GM12878 (cell line): ENCODE results near the gene PVALEF. TPM values are rescaled to one million over a fixed set of nuclear protein-coding genes. Genes with fewer than 3 reads are reported as not detected.

Source experiments
- ATAC-seq: fragments of 200-7000 bp; cut with Tn5 transposase; 3 replicates; pipeline ENCODE4 v1.9.1; 2020; ENCODE audit warnings: mild to moderate bottlenecking, moderate library complexity
- BruUV-seq: library from RNA; stranded (reverse); fragments of 400-500 nt; replicated peaks from 2 replicates; lab custom pipeline; 2021; lab: Mats Ljungman, UMichigan
- CTCF ChIA-PET: fragments of 300-600 bp; sonication (Branson Sonifier 250); formaldehyde crosslinking; extraction: SDS; loops from one replicate; lab custom pipeline; 2021; ENCODE audit warnings: inconsistent platforms; lab: Yijun Ruan, JAX
- POLR2A ChIA-PET: fragments of 350-600 bp; formaldehyde crosslinking; extraction: SDS; loops from one replicate; lab custom pipeline; 2021; ENCODE audit warnings: inconsistent platforms; lab: Charles Lee
- RAD21 ChIA-PET: fragments of 300-600 bp; sonication (Branson Sonifier 250); formaldehyde crosslinking; loops from one replicate; lab custom pipeline; 2023; ENCODE audit warnings: antibody characterized with exemption; ENCODE audit not compliant: unreplicated experiment; lab: Charles Lee
- SMC1A ChIA-PET: fragments of 300-600 bp; sonication (Branson Sonifier 250); formaldehyde crosslinking; loops from one replicate; lab custom pipeline; 2023; ENCODE audit not compliant: unreplicated experiment, uncharacterized antibody; lab: Charles Lee
- DNase-seq: peaks from one replicate; pipeline ENCODE4 v3.0.0-alpha.2; 2011; ENCODE audit warnings: low read depth, low spot score
- FAIRE-seq: peaks from 3 replicates; lab custom pipeline; 2011; peaks lifted over from hg19 to GRCh38; lab: Jason Lieb, UNC
- H2AFZ ChIP-seq: 2 replicates; pipeline ENCODE4 v1.6.0; 2011; ENCODE audit warnings: low read depth, low read length, control low read depth; ENCODE audit not compliant: control insufficient read depth
- H3K27ac ChIP-seq: 2 replicates; pipeline ENCODE4 v1.5.1; 2011; ENCODE audit warnings: control low read depth; ENCODE audit not compliant: control insufficient read depth, insufficient read depth
- H3K27me3 ChIP-seq, 2 experiments: replicated peaks in 1 of 2; 2 replicates each; pipeline versions ENCODE4 v1.6.0 to v1.6.1; 2011; ENCODE audit warnings: low read length in 1 of 2; ENCODE audit not compliant: control insufficient read depth in 2 of 2, insufficient read depth in 2 of 2
- H3K36me3 ChIP-seq, 2 experiments: 2 replicates each; pipeline ENCODE4 v1.5.1; 2011; ENCODE audit warnings: low read length in 1 of 2; ENCODE audit not compliant: control insufficient read depth in 2 of 2, insufficient read depth in 2 of 2
- H3K4me1 ChIP-seq: 2 replicates; pipeline ENCODE4 v1.6.1; 2011; ENCODE audit warnings: mild to moderate bottlenecking, low read length, moderate library complexity, mixed read lengths; ENCODE audit not compliant: control insufficient read depth, insufficient read depth
- H3K4me2 ChIP-seq: 2 replicates; pipeline ENCODE4 v1.6.0; 2011; ENCODE audit warnings: control low read depth; ENCODE audit not compliant: control insufficient read depth, insufficient read depth
- H3K4me3 ChIP-seq: fragments of 200-600 bp; sonication (generic); 2 replicates; pipeline ENCODE4 v1.5.1; 2016
- H3K79me2 ChIP-seq: 2 replicates; pipeline ENCODE4 v1.6.0; 2011; ENCODE audit warnings: low read length; ENCODE audit not compliant: control insufficient read depth, insufficient read depth
- H3K9ac ChIP-seq: 2 replicates; pipeline ENCODE4 v1.8.0; 2011; ENCODE audit warnings: low read length, control low read depth, mixed read lengths; ENCODE audit not compliant: control insufficient read depth, insufficient read depth
- H3K9me3 ChIP-seq: replicated peaks from 3 replicates; pipeline ENCODE4 v1.5.1; 2011; ENCODE audit warnings: mild to moderate bottlenecking, low read length; ENCODE audit not compliant: control insufficient read depth, insufficient read depth
- H4K20me1 ChIP-seq: 2 replicates; pipeline ENCODE4 v1.6.0; 2011; ENCODE audit not compliant: control insufficient read depth, insufficient read depth
- BACH1 ChIP-seq: fragments of 450-650 bp; IDR thresholded peaks from 2 replicates; pipeline ENCODE4 v1.6.1; 2017; ENCODE audit warnings: mild to moderate bottlenecking, borderline replicate concordance
- BMI1 ChIP-seq: fragments of 450-650 bp; IDR thresholded peaks from 2 replicates; pipeline ENCODE4 v1.6.1; 2016; ENCODE audit warnings: mild to moderate bottlenecking, moderate library complexity, borderline replicate concordance
- CBX3 ChIP-seq: fragments of 200-600 bp; sonication (generic); IDR thresholded peaks from 2 replicates; pipeline ENCODE4 v1.6.1; 2016; ENCODE audit warnings: low read depth, borderline replicate concordance
- EP300 ChIP-seq, 2 experiments: fragments of 150-350 bp in 1 of 2; IDR thresholded peaks; 2 replicates each; pipeline ENCODE4 v1.6.1; 2011 to 2012; ENCODE audit warnings: low read depth in 2 of 2, low read length in 2 of 2, borderline replicate concordance in 1 of 2, improper control_type of control experiment in 1 of 2, inconsistent platforms in 1 of 2; ENCODE audit not compliant: control insufficient read depth in 1 of 2
- ETV6 ChIP-seq, 2 experiments: fragments of 450-650 bp in 1 of 2; IDR thresholded peaks in 1 of 2; conservative IDR thresholded peaks in 1 of 2; 2 replicates each; pipeline ENCODE4 v1.6.1; 2014; ENCODE audit warnings: antibody characterized with exemption in 1 of 2, borderline replicate concordance in 1 of 2, low read depth in 1 of 2, mild to moderate bottlenecking in 1 of 2, moderate library complexity in 1 of 2
- FOXM1 ChIP-seq: IDR thresholded peaks from 2 replicates; pipeline ENCODE4 v1.6.1; 2012; ENCODE audit warnings: low read depth, mild to moderate bottlenecking, inconsistent platforms, low read length, moderate library complexity
- KDM1A ChIP-seq: fragments of 200-600 bp; sonication (generic); IDR thresholded peaks from 2 replicates; pipeline ENCODE4 v1.6.1; 2016; ENCODE audit warnings: borderline replicate concordance
- MEF2B ChIP-seq: fragments of 450-650 bp; IDR thresholded peaks from 2 replicates; pipeline ENCODE4 v1.6.1; 2018; ENCODE audit warnings: mild to moderate bottlenecking, moderate library complexity; ENCODE audit not compliant: partially characterized antibody, poor library complexity, severe bottlenecking
- PML ChIP-seq: IDR thresholded peaks from 2 replicates; pipeline ENCODE4 v1.6.1; 2012; ENCODE audit warnings: low read length, inconsistent platforms
- POLR2AphosphoS2 ChIP-seq: IDR thresholded peaks from 2 replicates; pipeline ENCODE4 v1.6.1; 2011; ENCODE audit warnings: low read depth, mild to moderate bottlenecking, low read length, improper control_type of control experiment, moderate library complexity
- SIN3A ChIP-seq: IDR thresholded peaks from 2 replicates; pipeline ENCODE4 v1.6.1; 2012; ENCODE audit warnings: low read depth, low read length, improper control_type of control experiment
- SRF ChIP-seq, 2 experiments: IDR thresholded peaks; 2 replicates each; pipeline ENCODE4 v1.6.1; 2011; ENCODE audit warnings: low read depth in 2 of 2, low read length in 2 of 2, mild to moderate bottlenecking in 1 of 2, moderate library complexity in 1 of 2
- WGBS: methylation state at CpG from one replicate; pipeline ENCODE4 v1.1.6; 2016; ENCODE audit warnings: low lambda C conversion rate; ENCODE audit not compliant: insufficient replicate concordance, insufficient coverage; ENCODE audit errors: missing lambda C conversion rate; 5-methylcytosine and 5-hydroxymethylcytosine counted together
- in situ Hi-C: fragments of 300-500 bp; cut with MboI; formaldehyde crosslinking; loops from 9 replicates; pipeline ENCODE4 v1.14.3; 2018; ENCODE audit warnings: mixed read lengths
- intact Hi-C: fragments of 100-400 bp; cut with micrococcal nuclease; formaldehyde crosslinking; loops from one replicate; pipeline ENCODE4 v1.14.2; 2022; ENCODE audit not compliant: unreplicated experiment
- polyA plus RNA-seq, 11 experiments: library from polyadenylated mRNA; depleted of rRNA in 4 of 11; unstranded in 6 of 11; stranded (reverse) in 5 of 11; fragments of >200 nt; fragmentation: Nextera tagmentation in 4 of 11; fragmentation: Illumina TruSeq in 1 of 11; extraction: Ambion mirVana in 4 of 11; extraction: Trizol in 1 of 11; gene quantifications; 1 replicate in 1 of 11; 2 replicates in 10 of 11; pipeline versions ENCODE4 v1.2.1 to v1.2.3, GENCODE V29; 2011 to 2016; ENCODE audit warnings: inconsistent platforms in 2 of 11, missing spikeins in 2 of 11, low read depth in 1 of 11
- total RNA-seq, 4 experiments: library from RNA; depleted of rRNA in 3 of 4; stranded (reverse); fragments of >200 nt in 3 of 4; fragmentation: Illumina TruSeq in 1 of 4; extraction: Trizol in 1 of 4; gene quantifications; 2 replicates each; pipeline versions ENCODE4 v1.2.1 to v1.2.3, GENCODE V29; 2013 to 2021
- TF ChIP-seq, protein P1 (sequence below): fragments of 450-650 bp; IDR thresholded peaks from 2 replicates; pipeline ENCODE4 v1.6.1; 2017; ENCODE audit warnings: antibody characterized with exemption, mild to moderate bottlenecking, moderate library complexity
- TF ChIP-seq, protein P2 (sequence below): fragments of 450-650 bp; IDR thresholded peaks from 2 replicates; pipeline ENCODE4 v1.6.1; 2017; ENCODE audit warnings: mild to moderate bottlenecking, low read depth, inconsistent platforms; ENCODE audit not compliant: poor library complexity, severe bottlenecking
- TF ChIP-seq, protein P3 (sequence below): fragments of 450-650 bp; IDR thresholded peaks from 2 replicates; pipeline ENCODE4 v1.6.1; 2017; ENCODE audit warnings: mild to moderate bottlenecking, moderate library complexity

PVALEF gene
- total and polyA plus RNA-seq, 10 of the 15 experiments (the other 5 are each of a cell fraction or from before 2014, with no cell fraction given) = not detected

DNA sequence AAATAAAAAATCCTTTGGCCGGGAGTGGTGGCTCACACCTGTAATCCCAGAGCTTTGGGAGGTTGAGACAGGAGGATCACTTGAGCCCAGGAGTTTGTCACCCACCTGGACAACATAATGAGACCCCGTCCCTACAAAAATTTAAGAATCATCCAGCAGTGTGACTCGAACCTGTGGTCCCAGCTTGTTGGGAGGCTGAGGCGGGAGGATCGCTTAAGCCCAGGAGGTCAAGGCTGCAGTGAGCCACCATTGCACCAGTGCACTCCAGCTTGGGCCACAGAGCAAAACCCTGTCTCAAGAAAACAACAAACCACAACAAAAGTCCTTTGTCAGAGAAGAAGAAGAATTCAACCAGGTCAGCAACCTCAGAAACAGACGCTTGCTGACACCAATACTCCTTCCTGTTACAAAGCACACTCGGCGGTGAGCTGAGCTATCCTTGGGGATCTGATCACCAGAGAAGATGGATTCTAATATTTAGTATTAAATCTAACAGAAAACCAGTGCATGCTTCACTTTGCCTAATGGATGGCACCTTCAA is 12.9 kb upstream of the PVALEF start:
- intact Hi-C loops (no loop called here), in situ Hi-C loops (no loop called here)
- Histone ChIP-seq H3K27ac (no peak overlapping the region), H3K36me3 (no peaks in the 10 kb centered on the region), H3K9me3 (no peaks in the 10 kb centered on the region), H3K4me1 (no peaks in the 10 kb centered on the region), H3K4me2 (no peak overlapping the region), H3K79me2 (no peaks in the 10 kb centered on the region), H3K27me3 (no peaks in the 10 kb centered on the region), H3K9ac (no peak overlapping the region), H4K20me1 (no peaks in the 10 kb centered on the region), H2AFZ (no peak overlapping the region), H3K4me3 (no peak overlapping the region)
- DNase-seq (no peak), FAIRE-seq (no peak), ATAC-seq (no peak)
- WGBS = 24% methylated on average over 8 of the region's 8 CpGs
- RAD21 ChIA-PET = no interaction called here
- POLR2A ChIA-PET = no interaction called here
- CTCF ChIA-PET = no interaction called here
- TF ChIP-seq, protein P1, sequence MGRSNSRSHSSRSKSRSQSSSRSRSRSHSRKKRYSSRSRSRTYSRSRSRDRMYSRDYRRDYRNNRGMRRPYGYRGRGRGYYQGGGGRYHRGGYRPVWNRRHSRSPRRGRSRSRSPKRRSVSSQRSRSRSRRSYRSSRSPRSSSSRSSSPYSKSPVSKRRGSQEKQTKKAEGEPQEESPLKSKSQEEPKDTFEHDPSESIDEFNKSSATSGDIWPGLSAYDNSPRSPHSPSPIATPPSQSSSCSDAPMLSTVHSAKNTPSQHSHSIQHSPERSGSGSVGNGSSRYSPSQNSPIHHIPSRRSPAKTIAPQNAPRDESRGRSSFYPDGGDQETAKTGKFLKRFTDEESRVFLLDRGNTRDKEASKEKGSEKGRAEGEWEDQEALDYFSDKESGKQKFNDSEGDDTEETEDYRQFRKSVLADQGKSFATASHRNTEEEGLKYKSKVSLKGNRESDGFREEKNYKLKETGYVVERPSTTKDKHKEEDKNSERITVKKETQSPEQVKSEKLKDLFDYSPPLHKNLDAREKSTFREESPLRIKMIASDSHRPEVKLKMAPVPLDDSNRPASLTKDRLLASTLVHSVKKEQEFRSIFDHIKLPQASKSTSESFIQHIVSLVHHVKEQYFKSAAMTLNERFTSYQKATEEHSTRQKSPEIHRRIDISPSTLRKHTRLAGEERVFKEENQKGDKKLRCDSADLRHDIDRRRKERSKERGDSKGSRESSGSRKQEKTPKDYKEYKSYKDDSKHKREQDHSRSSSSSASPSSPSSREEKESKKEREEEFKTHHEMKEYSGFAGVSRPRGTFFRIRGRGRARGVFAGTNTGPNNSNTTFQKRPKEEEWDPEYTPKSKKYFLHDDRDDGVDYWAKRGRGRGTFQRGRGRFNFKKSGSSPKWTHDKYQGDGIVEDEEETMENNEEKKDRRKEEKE = no peak
- TF ChIP-seq CBX3 (no peak), EP300 (IDR thresholded peaks at IDR 0.05; ENCODE audit: borderline replicate concordance in 1 of 2, control insufficient read depth in 1 of 2, low read depth in 2 of 2, low read length in 2 of 2) (no peak), KDM1A (no peak), BACH1 (no peak), PML (no peak), POLR2AphosphoS2 (no peak), MEF2B (no peak), BMI1 (no peak), SRF (IDR thresholded peaks at IDR 0.05; ENCODE audit: low read depth in 2 of 2, low read length in 2 of 2) (no peak), ETV6 (conservative IDR thresholded peaks at IDR 0.05 in 1 of 2, IDR thresholded peaks at IDR 0.05 in 1 of 2; ENCODE audit: borderline replicate concordance in 1 of 2, low read depth in 1 of 2) (no peak), SIN3A (no peak), FOXM1 (no peak)
- TF ChIP-seq, protein P2, sequence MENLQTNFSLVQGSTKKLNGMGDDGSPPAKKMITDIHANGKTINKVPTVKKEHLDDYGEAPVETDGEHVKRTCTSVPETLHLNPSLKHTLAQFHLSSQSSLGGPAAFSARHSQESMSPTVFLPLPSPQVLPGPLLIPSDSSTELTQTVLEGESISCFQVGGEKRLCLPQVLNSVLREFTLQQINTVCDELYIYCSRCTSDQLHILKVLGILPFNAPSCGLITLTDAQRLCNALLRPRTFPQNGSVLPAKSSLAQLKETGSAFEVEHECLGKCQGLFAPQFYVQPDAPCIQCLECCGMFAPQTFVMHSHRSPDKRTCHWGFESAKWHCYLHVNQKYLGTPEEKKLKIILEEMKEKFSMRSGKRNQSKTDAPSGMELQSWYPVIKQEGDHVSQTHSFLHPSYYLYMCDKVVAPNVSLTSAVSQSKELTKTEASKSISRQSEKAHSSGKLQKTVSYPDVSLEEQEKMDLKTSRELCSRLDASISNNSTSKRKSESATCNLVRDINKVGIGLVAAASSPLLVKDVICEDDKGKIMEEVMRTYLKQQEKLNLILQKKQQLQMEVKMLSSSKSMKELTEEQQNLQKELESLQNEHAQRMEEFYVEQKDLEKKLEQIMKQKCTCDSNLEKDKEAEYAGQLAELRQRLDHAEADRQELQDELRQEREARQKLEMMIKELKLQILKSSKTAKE = no peak
- TF ChIP-seq, protein P3, sequence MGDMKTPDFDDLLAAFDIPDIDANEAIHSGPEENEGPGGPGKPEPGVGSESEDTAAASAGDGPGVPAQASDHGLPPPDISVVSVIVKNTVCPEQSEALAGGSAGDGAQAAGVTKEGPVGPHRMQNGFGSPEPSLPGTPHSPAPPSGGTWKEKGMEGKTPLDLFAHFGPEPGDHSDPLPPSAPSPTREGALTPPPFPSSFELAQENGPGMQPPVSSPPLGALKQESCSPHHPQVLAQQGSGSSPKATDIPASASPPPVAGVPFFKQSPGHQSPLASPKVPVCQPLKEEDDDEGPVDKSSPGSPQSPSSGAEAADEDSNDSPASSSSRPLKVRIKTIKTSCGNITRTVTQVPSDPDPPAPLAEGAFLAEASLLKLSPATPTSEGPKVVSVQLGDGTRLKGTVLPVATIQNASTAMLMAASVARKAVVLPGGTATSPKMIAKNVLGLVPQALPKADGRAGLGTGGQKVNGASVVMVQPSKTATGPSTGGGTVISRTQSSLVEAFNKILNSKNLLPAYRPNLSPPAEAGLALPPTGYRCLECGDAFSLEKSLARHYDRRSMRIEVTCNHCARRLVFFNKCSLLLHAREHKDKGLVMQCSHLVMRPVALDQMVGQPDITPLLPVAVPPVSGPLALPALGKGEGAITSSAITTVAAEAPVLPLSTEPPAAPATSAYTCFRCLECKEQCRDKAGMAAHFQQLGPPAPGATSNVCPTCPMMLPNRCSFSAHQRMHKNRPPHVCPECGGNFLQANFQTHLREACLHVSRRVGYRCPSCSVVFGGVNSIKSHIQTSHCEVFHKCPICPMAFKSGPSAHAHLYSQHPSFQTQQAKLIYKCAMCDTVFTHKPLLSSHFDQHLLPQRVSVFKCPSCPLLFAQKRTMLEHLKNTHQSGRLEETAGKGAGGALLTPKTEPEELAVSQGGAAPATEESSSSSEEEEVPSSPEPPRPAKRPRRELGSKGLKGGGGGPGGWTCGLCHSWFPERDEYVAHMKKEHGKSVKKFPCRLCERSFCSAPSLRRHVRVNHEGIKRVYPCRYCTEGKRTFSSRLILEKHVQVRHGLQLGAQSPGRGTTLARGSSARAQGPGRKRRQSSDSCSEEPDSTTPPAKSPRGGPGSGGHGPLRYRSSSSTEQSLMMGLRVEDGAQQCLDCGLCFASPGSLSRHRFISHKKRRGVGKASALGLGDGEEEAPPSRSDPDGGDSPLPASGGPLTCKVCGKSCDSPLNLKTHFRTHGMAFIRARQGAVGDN = no peak
- no TSS peak for BruUV-seq
- SMC1A ChIA-PET = no interaction called here
